ENCODE data around the gene LASP1. TPM values are rescaled to one million over a fixed set of nuclear protein-coding genes. Genes with fewer than 3 reads are reported as not detected.
A peak's percentile ranks its signal among the peaks of the same experiment; 100 is the strongest.

LASP1 gene
- total RNA-seq, 2 donors from 2014 or later = 160 to 172 TPM

DNA sequence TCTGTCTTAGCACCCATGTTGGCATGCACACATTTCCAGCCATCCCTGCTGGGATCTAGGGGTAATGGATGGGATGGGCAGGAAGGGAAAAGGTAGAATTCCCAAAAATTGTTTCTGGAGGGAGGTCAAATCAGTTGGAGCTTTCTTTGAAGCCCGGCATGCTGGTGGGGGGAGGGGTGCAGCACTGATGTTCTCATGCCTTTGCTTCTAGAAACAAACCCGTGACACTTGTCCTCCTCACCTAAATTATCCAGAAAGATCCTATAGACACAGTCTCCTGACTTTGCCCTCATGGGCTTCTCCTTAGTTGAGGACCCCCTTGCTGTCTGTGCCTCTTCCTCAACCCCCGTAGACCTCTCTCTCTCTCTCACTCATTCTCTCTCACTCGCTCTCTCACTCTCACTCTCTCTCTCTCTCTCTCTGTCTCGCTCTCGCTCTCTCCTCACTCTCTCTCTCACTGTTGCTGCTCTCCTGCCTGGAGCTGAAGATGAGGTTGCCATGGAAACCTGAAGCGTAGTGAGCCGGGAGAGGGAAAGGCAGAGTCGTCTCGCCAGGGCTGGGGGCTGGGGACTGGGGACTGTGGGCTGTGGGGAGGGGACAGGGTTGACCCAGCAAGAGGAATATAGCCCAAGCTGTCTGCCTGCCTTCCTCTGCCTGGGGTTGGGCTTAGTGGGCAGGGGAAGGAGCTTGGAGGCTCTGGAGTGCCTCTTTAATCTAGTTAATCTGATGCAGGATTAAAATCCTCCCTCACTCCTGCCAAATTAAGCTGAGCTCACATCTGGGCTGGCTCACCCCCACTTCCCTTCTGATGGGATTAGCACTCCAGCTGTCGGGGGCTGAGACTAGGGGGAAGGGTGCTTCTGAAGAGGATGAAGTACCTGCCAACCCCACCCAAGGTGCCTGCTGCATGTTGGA is 16.1 kb downstream of the LASP1 start:
- H3K4me1 Mint-ChIP-seq (ENCODE audit: low read depth) = peaks cover 89% of the 10 kb centered on the region
- H3K36me3 Mint-ChIP-seq (ENCODE audit: insufficient read depth in 2 of 2) = peaks cover 5 to 24% of the 10 kb centered on the region in 2 donors
- DNase-seq = no peak
- H3K27ac Mint-ChIP-seq = peak overlapping the region; percentile 17
- H3K4me3 Mint-ChIP-seq = peak overlapping the region; percentile 24 to 46
- no peaks in the 10 kb centered on the region for H3K9me3 Mint-ChIP-seq
- no peaks in the 10 kb centered on the region for H3K27me3 Mint-ChIP-seq (ENCODE audit: low read depth)
- no peak for ATAC-seq (replicated peaks in 1 of 2)

DNA sequence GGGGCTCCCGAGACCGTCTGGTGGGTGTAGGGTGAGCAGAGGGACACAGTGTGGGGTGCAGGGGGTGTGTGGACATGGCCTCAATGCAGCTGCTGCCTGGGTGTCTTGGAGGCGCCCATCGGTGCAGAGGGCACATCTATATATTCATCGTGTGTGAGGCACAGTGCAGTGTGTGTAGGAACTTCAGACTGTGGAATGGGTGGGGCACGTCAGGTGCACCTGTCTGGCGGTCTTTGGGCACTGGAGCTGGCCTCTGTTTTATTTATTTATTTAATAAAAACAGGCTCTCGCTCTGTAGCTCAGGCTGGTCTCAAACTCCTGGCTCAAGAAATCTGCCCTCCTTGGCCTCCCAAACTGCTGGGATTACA is 16.8 kb downstream of the LASP1 start:
- H3K36me3 Mint-ChIP-seq (ENCODE audit: insufficient read depth in 2 of 2) = peaks cover 4 to 18% of the 10 kb centered on the region in 2 donors
- H3K9me3 Mint-ChIP-seq = no peaks in the 10 kb centered on the region
- ATAC-seq (replicated peaks in 1 of 2) (no peak), DNase-seq (no peak)
- H3K4me1 Mint-ChIP-seq (ENCODE audit: low read depth) = peaks cover 88% of the 10 kb centered on the region
- H3K4me3 Mint-ChIP-seq = no peak overlapping the region
- H3K27me3 Mint-ChIP-seq (ENCODE audit: low read depth) = no peaks in the 10 kb centered on the region
- no peak overlapping the region for H3K27ac Mint-ChIP-seq

DNA sequence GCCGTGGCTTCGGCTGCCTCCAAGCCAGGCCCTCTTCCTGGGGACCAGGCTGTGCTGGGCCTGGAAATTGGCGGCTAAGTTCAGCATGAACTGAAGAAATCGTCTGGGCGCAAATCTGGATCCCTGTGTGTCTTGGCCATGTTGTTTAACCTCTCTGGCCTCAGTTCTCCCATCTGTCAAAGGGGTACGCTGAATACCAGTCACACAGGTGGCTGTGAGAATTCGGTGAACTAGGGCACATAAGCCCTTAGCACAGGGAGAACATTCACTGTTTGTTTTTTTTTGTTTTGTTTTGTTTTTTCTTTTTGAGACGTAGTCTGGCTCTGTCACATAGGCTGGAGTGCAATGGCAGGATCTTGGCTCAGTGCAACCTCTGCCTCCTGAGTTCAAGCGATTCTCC is 19.0 kb downstream of the LASP1 start:
- DNase-seq = no peak
- Mint-ChIP-seq H3K4me1 (ENCODE audit: low read depth) (peaks cover 88% of the 10 kb centered on the region), H3K27me3 (ENCODE audit: low read depth) (no peaks in the 10 kb centered on the region), H3K27ac (peak overlapping the region; percentile 54), H3K9me3 (no peaks in the 10 kb centered on the region), H3K4me3 (no peak overlapping the region), H3K36me3 (ENCODE audit: insufficient read depth in 2 of 2) (peaks cover 4 to 15% of the 10 kb centered on the region in 2 donors)
- no peak for ATAC-seq (replicated peaks in 1 of 2)

DNA sequence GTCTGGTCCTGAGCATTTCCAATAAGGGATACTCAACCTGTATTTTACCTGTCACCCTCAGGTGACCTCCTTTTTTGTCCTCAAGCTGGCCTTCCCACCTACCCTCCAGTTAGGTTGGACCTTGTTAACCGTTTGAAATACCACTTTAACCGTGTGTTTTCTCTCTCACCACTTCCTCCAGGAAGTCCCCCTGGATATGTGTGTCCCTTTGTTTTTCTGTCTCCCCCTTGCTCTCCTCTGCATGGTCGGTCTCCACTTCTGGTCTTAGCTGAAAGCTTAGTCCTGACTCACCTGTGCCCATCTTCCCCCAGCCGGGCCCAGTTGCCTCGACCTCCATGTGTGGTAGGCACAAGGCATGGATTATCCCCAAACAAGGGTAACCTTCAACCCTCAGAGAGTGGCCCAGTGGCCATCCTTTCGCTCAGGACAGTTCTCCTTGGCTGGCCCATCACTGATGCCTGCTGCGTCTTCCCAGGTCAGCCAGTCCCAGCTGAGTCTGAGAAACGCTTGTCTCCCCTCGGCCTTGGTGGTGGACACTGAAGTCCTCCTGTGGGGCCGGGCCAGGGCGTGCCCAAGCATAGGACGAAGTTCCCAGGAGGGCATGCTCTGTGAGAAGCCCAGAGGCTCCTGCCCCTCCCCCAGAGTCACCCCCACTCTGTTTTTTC is 20.0 kb downstream of the LASP1 start:
- Mint-ChIP-seq H3K27ac (peak overlapping the region; percentile 89), H3K4me3 (peak overlapping the region; percentile 25 to 57)
- no peak for DNase-seq

GRCh38 chr17:38890410-38890746 is 20.5 kb downstream of the LASP1 start:
- ATAC-seq (replicated peaks in 1 of 2) (peak in 1 of 2 donors; percentile 4), DNase-seq (no peak)
- Mint-ChIP-seq H3K4me3 (peak overlapping the region; percentile 25 to 57), H3K9me3 (no peaks in the 10 kb centered on the region), H3K4me1 (ENCODE audit: low read depth) (peaks cover 84% of the 10 kb centered on the region), H3K27ac (peak overlapping the region; percentile 89), H3K27me3 (ENCODE audit: low read depth) (no peaks in the 10 kb centered on the region), H3K36me3 (ENCODE audit: insufficient read depth in 2 of 2) (peaks cover 4 to 12% of the 10 kb centered on the region in 2 donors)

More for the DNA sequence above, 20.0 kb downstream of the LASP1 start:
- no peaks in the 10 kb centered on the region for H3K9me3 Mint-ChIP-seq
- peaks cover 4 to 14% of the 10 kb centered on the region in 2 donors for H3K36me3 Mint-ChIP-seq (ENCODE audit: insufficient read depth in 2 of 2)
- no peak for ATAC-seq (replicated peaks in 1 of 2)
- no peaks in the 10 kb centered on the region for H3K27me3 Mint-ChIP-seq (ENCODE audit: low read depth)
- H3K4me1 Mint-ChIP-seq (ENCODE audit: low read depth) = peaks cover 89% of the 10 kb centered on the region

GRCh38 chr17:38891441-38891840 is 21.6 kb downstream of the LASP1 start:
- no peak for DNase-seq
- Mint-ChIP-seq H3K27ac (peak overlapping the region; percentile 88), H3K9me3 (no peaks in the 10 kb centered on the region), H3K4me1 (ENCODE audit: low read depth) (peaks cover 73% of the 10 kb centered on the region), H3K36me3 (ENCODE audit: insufficient read depth in 2 of 2) (peaks cover 4 to 13% of the 10 kb centered on the region in 2 donors), H3K4me3 (peak overlapping the region; percentile 9 to 27), H3K27me3 (ENCODE audit: low read depth) (no peaks in the 10 kb centered on the region)
- ATAC-seq (replicated peaks in 1 of 2) = no peak

- H3K36me3 Mint-ChIP-seq (ENCODE audit: insufficient read depth in 2 of 2) = peaks cover 8 to 13% of the 10 kb centered on the region in 2 donors
- H3K4me1 Mint-ChIP-seq (ENCODE audit: low read depth) = peaks cover 70% of the 10 kb centered on the region
- H3K9me3 Mint-ChIP-seq = no peaks in the 10 kb centered on the region
- H3K4me3 Mint-ChIP-seq = peak overlapping the region in 1 of 2 donors; percentile 9
- no peak for DNase-seq
- no peaks in the 10 kb centered on the region for H3K27me3 Mint-ChIP-seq (ENCODE audit: low read depth)
- peak overlapping the region; percentile 88 for H3K27ac Mint-ChIP-seq
- ATAC-seq (replicated peaks in 1 of 2) = no peak
These were observed 22.2 kb downstream of the LASP1 start for GRCh38 chr17:38892083-38892482.

GRCh38 chr17:38892620-38893019 is 22.8 kb downstream of the LASP1 start:
- no peak overlapping the region for H3K27ac Mint-ChIP-seq
- DNase-seq = no peak
- peaks cover 70% of the 10 kb centered on the region for H3K4me1 Mint-ChIP-seq (ENCODE audit: low read depth)
- peaks cover 8 to 17% of the 10 kb centered on the region in 2 donors for H3K36me3 Mint-ChIP-seq (ENCODE audit: insufficient read depth in 2 of 2)
- no peak for ATAC-seq (replicated peaks in 1 of 2)
- H3K4me3 Mint-ChIP-seq = no peak overlapping the region
- H3K9me3 Mint-ChIP-seq = peaks cover 0 to 1% of the 10 kb centered on the region in 2 donors
- H3K27me3 Mint-ChIP-seq (ENCODE audit: low read depth) = no peaks in the 10 kb centered on the region

DNA sequence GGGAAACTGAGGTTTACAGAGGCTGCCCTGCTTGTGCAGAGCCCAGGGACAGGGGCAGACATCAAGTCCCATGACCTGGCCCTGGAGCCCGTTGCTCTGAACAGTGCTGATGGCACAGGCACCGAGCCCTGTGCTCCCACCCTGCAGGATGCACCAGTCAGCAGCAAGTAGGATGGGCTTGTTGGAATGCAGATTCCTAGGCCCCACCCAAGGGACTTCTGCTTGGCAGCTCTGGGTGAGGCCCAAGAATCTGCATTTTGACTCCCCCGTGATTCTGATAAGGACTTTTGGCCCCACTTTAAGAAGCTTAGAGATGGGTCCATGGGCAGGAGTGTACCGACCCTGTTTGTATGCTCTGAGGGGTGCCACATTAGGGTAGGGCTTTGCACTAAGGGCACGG is 23.3 kb downstream of the LASP1 start:
- DNase-seq (no peak), ATAC-seq (replicated peaks in 1 of 2) (peak in 1 of 2 donors; percentile 7)
- no peaks in the 10 kb centered on the region for H3K27me3 Mint-ChIP-seq (ENCODE audit: low read depth)
- peaks cover 0 to 1% of the 10 kb centered on the region in 2 donors for H3K9me3 Mint-ChIP-seq
- peaks cover 73% of the 10 kb centered on the region for H3K4me1 Mint-ChIP-seq (ENCODE audit: low read depth)
- H3K27ac Mint-ChIP-seq = no peak overlapping the region
- H3K4me3 Mint-ChIP-seq = peak overlapping the region in 1 of 2 donors; percentile 12
- peaks cover 9 to 22% of the 10 kb centered on the region in 2 donors for H3K36me3 Mint-ChIP-seq (ENCODE audit: insufficient read depth in 2 of 2)

DNA sequence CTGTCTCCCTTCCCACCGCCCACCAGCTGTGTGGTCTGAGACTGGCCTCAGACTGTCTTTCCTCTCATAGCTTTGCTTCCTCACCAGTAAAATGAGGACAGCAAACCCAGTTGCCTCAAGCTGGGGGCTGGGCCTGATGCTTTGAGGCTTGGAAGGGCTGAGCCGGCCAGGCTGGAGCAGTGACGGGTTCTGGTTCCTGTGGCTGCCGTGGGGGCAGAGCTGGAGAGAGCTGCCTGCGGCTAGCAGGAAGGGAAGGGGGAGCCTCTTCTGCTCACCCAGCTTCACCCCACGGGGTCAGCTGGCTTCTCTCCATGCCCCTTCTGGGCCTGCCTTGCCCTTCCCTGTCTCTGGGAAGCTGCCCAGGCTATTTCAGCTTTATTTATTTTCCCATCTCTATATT is 23.7 kb downstream of the LASP1 start:
- Mint-ChIP-seq H3K4me1 (ENCODE audit: low read depth) (peaks cover 75% of the 10 kb centered on the region), H3K27ac (peak overlapping the region; percentile 75), H3K36me3 (ENCODE audit: insufficient read depth in 2 of 2) (peaks cover 9 to 22% of the 10 kb centered on the region in 2 donors), H3K27me3 (ENCODE audit: low read depth) (no peaks in the 10 kb centered on the region), H3K9me3 (peaks cover 0 to 1% of the 10 kb centered on the region in 2 donors), H3K4me3 (peak overlapping the region; percentile 36 to 38)
- ATAC-seq (replicated peaks in 1 of 2) = peak; percentile 42 to 61
- DNase-seq = peak; percentile 46 to 50

DNA sequence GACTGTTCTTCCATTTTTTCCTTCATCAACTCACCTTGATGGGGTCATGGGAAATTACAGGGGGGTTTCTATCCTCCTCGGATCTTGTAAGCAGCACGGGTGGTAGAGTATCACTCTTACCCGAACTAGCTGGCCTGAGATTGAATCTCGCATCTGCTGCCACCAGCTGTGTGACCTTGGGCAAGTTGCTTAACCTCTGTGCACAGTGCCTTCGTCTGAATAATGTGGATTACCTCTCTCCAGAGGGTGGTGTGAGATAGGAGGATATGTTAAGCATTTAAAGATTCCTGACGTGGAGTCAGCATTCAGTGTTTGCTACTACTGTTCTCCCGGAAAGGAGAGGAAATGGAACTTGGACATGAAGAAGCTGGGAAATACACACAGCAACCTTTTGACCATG is 24.4 kb downstream of the LASP1 start:
- Mint-ChIP-seq H3K4me1 (ENCODE audit: low read depth) (peaks cover 75% of the 10 kb centered on the region), H3K9me3 (peaks cover 0 to 1% of the 10 kb centered on the region in 2 donors), H3K27me3 (ENCODE audit: low read depth) (no peaks in the 10 kb centered on the region), H3K27ac (peak overlapping the region; percentile 75), H3K4me3 (peak overlapping the region in 1 of 2 donors; percentile 38), H3K36me3 (ENCODE audit: insufficient read depth in 2 of 2) (peaks cover 9 to 24% of the 10 kb centered on the region in 2 donors)
- ATAC-seq (replicated peaks in 1 of 2) = no peak
- DNase-seq = no peak

GRCh38 chr17:38896346-38896954 is 26.6 kb downstream of the LASP1 start:
- peaks cover 0 to 1% of the 10 kb centered on the region in 2 donors for H3K9me3 Mint-ChIP-seq
- no peak for ATAC-seq (replicated peaks in 1 of 2)
- H3K4me3 Mint-ChIP-seq = no peak overlapping the region
- no peak for DNase-seq
- no peak overlapping the region for H3K27ac Mint-ChIP-seq
- H3K27me3 Mint-ChIP-seq (ENCODE audit: low read depth) = no peaks in the 10 kb centered on the region
- peaks cover 7 to 25% of the 10 kb centered on the region in 2 donors for H3K36me3 Mint-ChIP-seq (ENCODE audit: insufficient read depth in 2 of 2)
- H3K4me1 Mint-ChIP-seq (ENCODE audit: low read depth) = peaks cover 73% of the 10 kb centered on the region

- peaks cover 66% of the 10 kb centered on the region for H3K4me1 Mint-ChIP-seq (ENCODE audit: low read depth)
- DNase-seq (no peak), ATAC-seq (replicated peaks in 1 of 2) (no peak)
- H3K9me3 Mint-ChIP-seq = peaks cover 0 to 1% of the 10 kb centered on the region in 2 donors
- H3K27ac Mint-ChIP-seq = no peak overlapping the region
- peaks cover 7 to 26% of the 10 kb centered on the region in 2 donors for H3K36me3 Mint-ChIP-seq (ENCODE audit: insufficient read depth in 2 of 2)
- H3K27me3 Mint-ChIP-seq (ENCODE audit: low read depth) = no peaks in the 10 kb centered on the region
- no peak overlapping the region for H3K4me3 Mint-ChIP-seq
These were observed 27.3 kb downstream of the LASP1 start for GRCh38 chr17:38897176-38897575.
